Loucy (cell line): ENCODE data around the gene CELF2.
A peak's percentile ranks its signal among the peaks of the same experiment; 100 is the strongest.

Experiments used
- EZH2phosphoT487 ChIP-seq: fragments of 200-600 bp; IDR thresholded peaks from 2 replicates; pipeline ENCODE4 v1.6.1; 2018; ENCODE audit warnings: antibody characterized with exemption, mild to moderate bottlenecking, moderate library complexity, borderline replicate concordance
- TF ChIP-seq, protein P1 (sequence below): fragments of 200-600 bp; sonication (generic); conservative IDR thresholded peaks from 2 replicates; pipeline ENCODE4 v1.5.1; 2014; ENCODE audit warnings: mild to moderate bottlenecking, antibody characterized with exemption, low read length

GRCh38 chr10:11357439-11357838, 339.8 kb downstream of the CELF2 start:
- TF ChIP-seq, protein P1, sequence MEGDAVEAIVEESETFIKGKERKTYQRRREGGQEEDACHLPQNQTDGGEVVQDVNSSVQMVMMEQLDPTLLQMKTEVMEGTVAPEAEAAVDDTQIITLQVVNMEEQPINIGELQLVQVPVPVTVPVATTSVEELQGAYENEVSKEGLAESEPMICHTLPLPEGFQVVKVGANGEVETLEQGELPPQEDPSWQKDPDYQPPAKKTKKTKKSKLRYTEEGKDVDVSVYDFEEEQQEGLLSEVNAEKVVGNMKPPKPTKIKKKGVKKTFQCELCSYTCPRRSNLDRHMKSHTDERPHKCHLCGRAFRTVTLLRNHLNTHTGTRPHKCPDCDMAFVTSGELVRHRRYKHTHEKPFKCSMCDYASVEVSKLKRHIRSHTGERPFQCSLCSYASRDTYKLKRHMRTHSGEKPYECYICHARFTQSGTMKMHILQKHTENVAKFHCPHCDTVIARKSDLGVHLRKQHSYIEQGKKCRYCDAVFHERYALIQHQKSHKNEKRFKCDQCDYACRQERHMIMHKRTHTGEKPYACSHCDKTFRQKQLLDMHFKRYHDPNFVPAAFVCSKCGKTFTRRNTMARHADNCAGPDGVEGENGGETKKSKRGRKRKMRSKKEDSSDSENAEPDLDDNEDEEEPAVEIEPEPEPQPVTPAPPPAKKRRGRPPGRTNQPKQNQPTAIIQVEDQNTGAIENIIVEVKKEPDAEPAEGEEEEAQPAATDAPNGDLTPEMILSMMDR, result peak; percentile 24; the same call in 1 of the 2 replicates
- no peak for TF ChIP-seq EZH2phosphoT487
